AML-193 (cell line): ENCODE results near the gene GRAMD2A.
"Not testable (repeated sequence)": the region's sequence is repeated elsewhere in the genome, so short reads cannot be mapped to it uniquely, and the experiment has no call there.

Source experiments
- DNase-seq, 2 experiments: peaks; one replicate each; lab custom pipeline; 2025; lab: John Stamatoyannopoulos, UW

The GRAMD2A gene

DNA sequence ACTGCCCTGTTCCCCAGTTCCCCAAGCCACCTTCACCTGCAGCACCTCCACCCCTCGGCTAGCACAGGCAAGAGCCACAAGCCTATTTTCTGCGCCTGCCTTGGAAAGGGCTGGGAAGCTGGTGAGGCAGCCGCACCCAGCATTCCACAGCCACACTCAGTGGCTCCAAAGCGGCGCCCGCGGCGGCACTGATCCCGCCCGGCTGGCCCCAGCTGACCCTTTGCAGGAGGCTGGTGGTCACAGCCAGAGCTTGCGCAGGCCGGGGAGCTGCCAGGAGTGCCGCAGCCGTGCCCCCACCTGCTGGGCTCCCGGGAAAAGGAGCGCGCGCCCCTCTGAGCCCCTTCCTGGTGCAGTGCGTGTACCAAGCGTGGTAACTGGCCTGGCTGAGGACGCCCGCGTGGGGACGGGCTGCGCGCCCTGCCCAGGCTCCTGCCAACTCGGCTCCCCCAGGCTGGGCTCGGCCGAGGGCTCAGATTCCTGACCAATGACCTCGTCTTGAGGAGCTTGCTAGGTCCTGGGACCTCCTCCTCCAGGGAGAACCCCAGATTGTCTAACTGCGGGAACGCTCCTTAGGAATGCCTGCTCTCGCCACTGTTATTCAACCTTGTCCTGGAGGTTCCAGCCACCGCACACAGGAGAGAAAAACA lies 13.3 kb downstream of the GRAMD2A start:
- no peak for DNase-seq

DNA sequence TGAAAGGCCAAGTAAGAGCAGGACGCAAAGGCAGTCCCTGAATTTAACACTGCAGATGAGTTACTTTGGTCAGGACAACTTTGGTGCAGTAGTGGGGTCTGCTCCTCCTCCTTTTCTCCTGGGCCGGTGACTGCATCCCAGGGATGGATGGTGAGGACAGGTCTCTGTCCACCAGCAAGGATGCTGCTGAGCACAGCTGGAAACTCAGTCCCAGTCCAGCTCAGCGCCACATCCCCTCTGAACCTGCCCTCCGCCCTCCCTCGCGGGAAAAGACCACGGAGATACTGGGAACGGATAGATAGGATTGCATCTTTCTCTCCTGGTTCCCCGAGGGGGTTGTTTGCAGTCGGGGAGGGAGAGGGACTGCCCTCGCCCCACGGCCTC lies 13.8 kb downstream of the GRAMD2A start:
- DNase-seq: no peak

DNA sequence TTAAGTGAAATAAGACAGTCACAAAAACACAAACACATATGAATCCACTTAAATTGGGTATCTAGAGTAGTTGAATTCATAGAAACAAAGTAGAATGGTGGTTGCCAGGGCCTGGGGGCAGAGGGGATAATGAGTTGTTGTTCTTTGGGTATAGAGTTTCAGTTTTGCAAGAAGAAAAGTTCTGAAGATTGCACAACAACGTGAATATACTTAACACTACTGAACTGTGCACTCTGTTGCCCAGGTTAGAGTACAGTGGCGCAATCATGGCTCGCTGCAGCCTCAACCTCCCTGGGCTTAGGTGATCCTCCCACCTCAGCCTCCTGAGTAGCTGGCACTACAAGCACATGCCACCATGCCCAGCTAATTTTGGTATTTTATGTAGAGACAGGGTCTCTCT lies 14.9 kb downstream of the GRAMD2A start:
- peak; percentile 2 to 25 for DNase-seq

GRCh38 chr15:72182244-72182643 lies 15.3 kb downstream of the GRAMD2A start:
- DNase-seq: no peak

- DNase-seq: no peak
Observed at GRCh38 chr15:72180761-72181324, 16.7 kb downstream of the GRAMD2A start.

DNA sequence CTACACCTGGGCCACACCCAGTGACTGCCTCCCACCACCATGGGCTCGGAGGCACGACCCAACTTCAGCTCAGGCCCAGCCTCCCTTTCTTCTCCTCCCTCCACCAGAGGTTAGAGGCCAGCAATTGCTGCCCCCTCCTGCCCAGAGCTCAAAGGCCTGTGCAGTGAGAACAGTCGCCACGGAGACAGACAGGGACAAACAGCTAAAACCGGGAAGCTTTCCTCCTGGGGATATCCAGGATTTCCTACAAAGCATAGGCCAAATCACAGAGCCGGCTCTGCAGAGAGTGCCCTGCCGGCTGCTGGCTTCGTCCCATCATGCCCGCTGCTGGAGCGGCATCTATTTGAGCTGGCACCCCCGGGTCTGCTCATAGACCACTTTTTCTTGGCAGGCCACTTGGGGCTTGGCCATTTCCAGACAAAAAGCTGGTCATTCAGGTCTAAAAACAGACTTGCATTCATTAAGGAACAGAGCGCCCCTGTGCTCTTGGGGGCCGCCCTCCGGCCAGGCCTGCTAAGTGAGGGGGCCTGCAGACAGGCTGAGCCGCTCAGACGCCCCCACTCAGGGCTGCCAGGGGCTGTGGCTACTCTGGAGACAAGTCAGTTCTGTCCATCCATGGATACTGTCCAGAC lies 17.5 kb downstream of the GRAMD2A start:
- no peak for DNase-seq

DNA sequence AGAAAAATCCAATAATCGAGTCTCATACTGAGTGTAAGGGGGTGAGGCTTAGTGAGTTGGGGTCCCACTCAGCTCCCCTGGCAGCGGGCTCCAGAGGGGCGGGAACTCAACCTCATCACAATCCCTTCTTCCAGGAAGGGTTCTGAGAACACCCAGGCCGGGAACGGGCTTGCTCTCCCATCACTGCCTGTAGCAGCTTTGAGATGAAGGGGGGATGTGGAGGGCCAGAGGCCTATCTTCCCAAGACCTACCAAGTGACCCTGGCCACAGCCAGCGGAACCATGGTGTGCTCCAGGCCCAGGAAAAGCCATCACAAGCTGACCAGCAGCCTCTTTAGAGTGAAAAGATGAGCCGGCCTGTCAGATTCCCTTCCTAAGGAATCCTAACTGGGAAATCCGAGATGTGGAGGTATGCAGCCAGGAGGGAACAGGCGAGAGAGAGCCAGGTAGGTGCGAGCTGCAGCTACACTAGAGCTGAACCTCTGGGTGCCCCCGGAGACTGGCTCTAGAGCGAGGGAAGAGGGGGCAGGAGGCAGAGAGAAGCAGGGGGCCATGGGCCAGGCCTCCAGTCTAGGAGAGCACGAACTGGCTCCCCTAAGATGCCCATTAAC lies 18.5 kb downstream of the GRAMD2A start:
- DNase-seq: no peak

DNA sequence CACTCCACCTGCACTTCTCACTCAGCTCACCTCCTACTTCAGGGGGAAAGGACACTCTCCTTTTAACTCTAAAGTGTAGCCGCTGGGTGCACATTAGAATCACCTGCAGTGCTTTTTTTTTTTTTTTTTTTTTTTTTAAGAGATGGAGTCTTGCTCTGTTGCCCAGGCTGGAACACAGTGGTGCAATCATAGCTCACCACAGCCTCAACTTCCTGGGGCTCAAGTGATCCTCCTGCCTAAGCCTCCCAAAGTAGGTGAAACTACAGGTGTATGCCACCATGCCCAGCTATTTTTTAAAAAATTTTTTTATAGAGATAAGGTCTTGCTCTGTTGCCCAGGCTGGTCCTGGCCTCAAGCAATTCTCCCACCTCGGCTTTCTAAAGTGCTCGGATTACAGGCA lies 20.8 kb downstream of the GRAMD2A start:
- no peak for DNase-seq

GRCh38 chr15:72176159-72176558 lies 21.4 kb downstream of the GRAMD2A start:
- no peak for DNase-seq

DNA sequence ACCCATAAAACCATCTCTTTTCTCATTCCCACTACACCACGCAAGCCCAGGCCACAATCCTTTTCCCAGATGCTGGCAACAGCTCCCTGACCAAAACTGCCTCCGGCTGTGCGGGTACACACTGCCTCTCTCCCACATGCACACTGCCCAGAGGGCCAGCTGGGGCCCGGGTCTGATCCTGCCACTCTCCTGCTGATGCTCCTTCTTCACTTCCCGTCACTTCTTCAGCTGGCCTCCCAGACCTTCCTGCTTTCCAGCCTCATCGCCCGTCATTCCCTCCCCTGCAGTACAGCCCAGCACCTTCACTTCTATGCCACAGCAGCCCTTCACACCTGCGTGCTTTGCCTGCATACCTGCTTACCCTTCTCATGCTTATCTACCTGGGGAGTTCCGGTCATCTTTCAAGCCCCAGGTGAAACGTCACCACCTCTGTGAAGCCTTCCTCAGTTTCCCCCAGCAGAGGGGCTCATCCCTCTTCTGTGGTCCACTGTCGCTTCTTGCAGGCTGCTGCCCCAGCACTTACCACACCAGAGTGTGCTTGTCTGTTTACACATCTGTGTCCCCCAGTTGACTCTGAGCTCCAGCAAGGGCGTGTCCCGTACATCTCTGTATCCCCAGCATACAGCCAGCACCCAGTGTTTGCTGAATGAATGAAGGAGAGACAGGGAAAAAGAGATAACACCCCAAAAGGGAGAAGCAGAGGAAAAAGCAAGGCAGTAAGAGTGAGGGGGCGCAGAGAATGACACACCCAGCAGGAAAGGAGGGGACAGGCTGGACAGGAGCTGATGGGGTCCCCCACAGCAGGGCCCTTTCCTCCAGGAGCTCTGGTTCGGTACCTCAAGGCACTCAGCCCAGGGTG lies 22.2 kb downstream of the GRAMD2A start:
- DNase-seq: no peak

DNA sequence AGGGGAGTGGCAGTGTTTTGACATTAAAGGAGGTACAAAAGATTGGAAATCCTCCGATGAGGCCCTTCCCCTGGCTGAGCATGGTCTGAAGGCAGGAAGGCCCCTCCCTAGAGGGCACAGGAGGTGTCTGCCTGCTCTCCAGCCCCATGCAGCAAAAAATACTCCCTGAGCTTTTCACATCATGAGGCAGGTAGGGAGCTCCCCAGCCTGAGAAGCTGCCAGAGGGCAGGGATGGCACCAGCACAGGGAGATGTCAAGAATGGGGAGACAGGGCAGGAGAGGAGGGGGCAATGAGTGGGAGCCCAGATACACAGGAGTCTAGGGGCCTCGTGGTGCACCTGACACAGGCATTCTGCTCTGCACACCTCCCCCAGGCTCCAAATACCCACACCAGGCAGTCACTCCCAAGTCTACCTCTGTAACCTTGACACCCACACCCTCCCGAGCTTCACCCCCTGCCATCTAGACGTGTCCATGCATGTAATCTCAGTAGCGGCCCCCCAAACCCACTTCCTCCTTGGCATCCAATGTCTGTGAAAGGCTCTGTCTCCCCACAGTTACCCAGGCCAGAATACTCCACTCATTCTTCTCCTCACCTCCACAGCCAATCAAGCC lies 22.9 kb downstream of the GRAMD2A start:
- DNase-seq: no peak

DNA sequence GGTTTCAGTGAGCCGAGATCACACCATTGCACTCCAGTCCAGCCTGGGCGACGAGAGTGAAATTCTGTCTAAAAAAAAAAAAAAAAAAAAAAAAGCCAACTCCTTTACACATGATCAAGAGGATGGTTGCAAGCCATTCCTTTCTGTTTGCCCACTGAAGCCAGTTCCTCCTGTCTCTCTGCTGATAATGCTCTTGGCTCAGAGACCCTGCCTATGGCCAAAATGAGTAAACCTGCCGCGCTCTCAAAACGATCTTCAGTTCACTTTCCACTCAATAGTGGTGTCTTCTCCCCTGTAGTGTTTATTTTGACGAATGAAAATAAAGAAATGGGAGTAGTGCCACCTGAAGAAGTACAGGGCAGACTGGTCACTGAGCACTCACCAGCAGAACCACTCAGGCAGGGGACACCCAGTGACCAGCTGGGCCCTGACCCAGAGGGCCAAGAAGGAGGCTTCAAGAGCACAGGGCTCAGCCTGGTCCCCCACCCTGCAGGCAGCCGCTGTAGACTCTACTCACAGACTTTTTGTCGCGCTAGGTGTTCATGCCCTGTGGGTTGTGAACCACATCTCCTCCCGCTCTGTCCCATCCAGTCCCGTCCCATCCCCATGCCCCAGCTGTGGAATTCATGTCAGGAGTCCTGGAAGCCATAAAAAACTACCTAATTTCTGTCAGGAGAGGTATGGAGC lies 23.6 kb downstream of the GRAMD2A start:
- no peak for DNase-seq

DNA sequence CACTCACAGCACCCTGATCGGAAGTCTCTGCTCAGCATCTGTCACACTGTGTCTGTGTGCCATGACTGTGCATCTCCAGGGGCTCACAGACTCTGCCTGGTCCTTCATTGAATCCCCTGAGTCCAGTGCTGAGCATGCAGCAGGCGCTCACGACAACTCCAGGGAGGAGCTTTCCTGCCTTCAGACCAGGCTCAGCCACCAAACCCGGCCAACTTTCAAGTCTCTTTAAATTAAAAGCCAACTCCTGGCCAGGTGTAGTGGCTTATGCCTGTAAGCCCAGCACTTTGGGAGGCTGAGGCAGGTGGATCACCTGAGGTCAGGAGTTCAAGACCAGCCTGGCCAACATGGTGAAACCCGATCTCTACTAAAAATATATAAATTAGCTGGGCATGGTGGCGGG lies 24.2 kb downstream of the GRAMD2A start:
- DNase-seq: no peak

GRCh38 chr15:72172796-72173195 lies 24.8 kb downstream of the GRAMD2A start:
- DNase-seq: no peak

GRCh38 chr15:72171978-72172377 lies 25.6 kb downstream of the GRAMD2A start:
- DNase-seq: not testable (repeated sequence)

DNA sequence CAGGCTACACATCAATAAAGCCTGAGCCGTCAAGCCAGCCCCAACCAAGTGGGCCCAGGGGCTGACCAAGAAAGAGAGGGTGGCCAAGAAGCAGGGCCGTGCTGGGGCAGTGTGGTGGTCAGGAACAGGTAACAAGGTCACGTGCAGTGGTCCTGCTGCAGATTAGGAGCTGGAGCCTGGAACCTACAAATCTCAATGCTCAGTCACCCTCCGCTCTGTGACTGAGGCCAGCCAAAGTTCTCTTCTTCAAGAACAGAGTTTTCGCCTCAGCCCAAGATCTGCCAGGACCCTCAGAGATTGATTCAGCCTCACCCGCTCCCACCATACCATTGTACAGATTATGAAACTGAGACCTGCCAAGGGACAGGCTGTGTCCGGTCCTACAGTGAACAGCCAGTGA lies 26.9 kb downstream of the GRAMD2A start:
- DNase-seq: no peak

GRCh38 chr15:72169921-72170611 lies 27.5 kb downstream of the GRAMD2A start:
- DNase-seq: no peak

DNA sequence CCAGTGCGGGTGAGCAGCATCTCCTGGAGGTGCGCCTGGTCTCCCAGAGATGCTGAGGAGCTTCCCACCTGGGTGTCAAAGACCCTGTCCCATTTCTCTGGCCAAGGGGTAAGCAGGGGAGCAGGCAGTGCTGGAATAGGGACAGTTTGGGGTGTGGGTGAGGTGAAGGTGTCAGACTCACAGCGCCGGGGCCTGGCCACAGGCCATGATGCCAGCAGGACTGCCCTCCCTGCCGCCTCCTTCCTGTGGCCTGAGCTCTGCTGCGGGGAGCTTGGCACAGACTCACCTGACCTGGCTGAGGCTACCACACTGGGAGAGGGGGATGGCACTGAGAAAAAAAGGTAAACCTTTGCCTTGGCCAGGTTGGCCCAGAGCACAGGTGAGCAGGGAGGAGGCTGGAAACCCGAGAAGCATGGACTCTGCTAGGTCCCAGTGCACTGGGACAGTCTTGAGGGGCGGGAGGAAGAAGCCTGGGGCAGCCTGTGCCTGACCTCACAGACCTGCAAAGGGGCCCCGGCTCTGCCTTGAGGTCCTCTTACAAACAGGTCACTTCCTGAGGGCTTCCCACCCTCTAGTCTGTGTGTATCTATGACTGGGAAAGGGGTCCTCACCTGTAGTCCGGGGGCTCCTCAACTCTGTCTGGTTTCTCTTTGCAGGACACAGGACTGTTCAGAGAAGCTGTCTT lies 28.2 kb downstream of the GRAMD2A start:
- no peak for DNase-seq

- DNase-seq: no peak
Observed at GRCh38 chr15:72168808-72169190, 28.8 kb downstream of the GRAMD2A start.

DNA sequence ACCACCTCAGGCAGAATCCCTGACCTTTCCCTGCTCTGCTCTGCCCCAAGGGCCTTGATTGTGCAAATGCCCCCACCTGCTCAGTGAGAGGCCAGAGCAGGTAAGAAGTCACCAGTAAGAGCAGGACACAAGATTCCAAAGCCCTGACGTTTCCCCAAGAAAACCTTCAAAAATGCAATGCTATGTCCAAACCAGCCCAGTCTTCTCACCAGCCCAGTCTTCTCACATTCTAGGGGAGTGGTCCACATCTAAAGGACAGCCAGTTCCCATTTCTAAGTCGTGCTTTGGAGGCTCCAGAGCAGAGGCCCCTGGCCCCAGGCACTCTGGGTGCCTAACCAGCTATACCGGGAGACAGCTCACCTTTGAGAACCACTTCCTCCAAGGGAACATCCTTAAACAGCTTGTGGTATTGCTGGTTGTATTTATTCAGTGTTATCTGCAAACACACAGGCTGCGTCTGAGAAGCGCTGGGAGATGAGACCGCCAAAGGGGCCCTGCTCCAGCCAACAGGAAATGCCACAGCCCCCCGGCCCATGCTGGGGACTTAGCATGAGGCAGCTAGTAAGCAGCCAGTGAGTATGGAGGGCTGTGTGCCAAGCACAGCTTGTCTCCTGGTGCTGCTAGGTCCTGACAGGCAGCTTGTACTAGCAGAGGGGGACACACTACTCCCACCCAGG lies 29.3 kb downstream of the GRAMD2A start:
- DNase-seq: no peak
